ENCODE measurements around the gene TEX54.
"Not testable (repeated sequence)": the region's sequence is repeated elsewhere in the genome, so short reads cannot be mapped to it uniquely, and the experiment has no call there.

TEX54 gene

GRCh38 chr11:62839050-62839945, 6.7 kb upstream of the TEX54 start, which contains the start of gene WDR74:
Gene WDR74 (minus strand): TSS chr11:62839590. CDS start chr11:62839570, 20 bp downstream.
- DNase-seq, result peak; percentile 43 to 99 (median 90)

GRCh38 chr11:62835336-62835735, 2.7 kb upstream of the TEX54 start:
- no peak for DNase-seq

- DNase-seq, result peak; percentile 93 to 100 (median 99)
These were observed 913 bp downstream of the TEX54 start, which contains the start of gene STX5 for GRCh38 chr11:62831520-62832335. Gene STX5 (minus strand): TSS chr11:62832051. CDS start chr11:62831243, 808 bp downstream.

GRCh38 chr11:62830904-62831519, 1.6 kb downstream of the TEX54 start:
- DNase-seq, result peak in 4 of 58 donors; percentile 16 to 52 (median 32)

- DNase-seq, result not testable (repeated sequence)
These were observed 4.5 kb downstream of the TEX54 start for GRCh38 chr11:62828130-62828529.

- DNase-seq, result no peak
These were observed 9.0 kb downstream of the TEX54 start for GRCh38 chr11:62823677-62824076.

- DNase-seq, result no peak
These were observed 15.5 kb downstream of the TEX54 start for GRCh38 chr11:62817129-62817528.

- DNase-seq, result no peak
These were observed 16.1 kb downstream of the TEX54 start for GRCh38 chr11:62816557-62816956.

GRCh38 chr11:62811659-62812058, 21.0 kb downstream of the TEX54 start:
- no peak for DNase-seq

- DNase-seq, result no peak
These were observed 21.9 kb downstream of the TEX54 start for GRCh38 chr11:62810748-62811147.

GRCh38 chr11:62806611-62807121, 26.0 kb downstream of the TEX54 start:
- peak in 3 of 58 donors; percentile 4 to 32 (median 12) for DNase-seq

GRCh38 chr11:62805961-62806441, 26.6 kb downstream of the TEX54 start:
- peak in 2 of 58 donors; percentile 6 to 17 for DNase-seq

- DNase-seq, result peak; percentile 46 to 96 (median 92)
These were observed 27.4 kb downstream of the TEX54 start, which contains the start of gene NXF1 for GRCh38 chr11:62805076-62805892. Gene NXF1 (minus strand): TSS chr11:62805440. CDS start chr11:62805356, 84 bp downstream.

GRCh38 chr11:62804310-62805075, 28.1 kb downstream of the TEX54 start:
- peak in 2 of 58 donors; percentile 13 to 44 for DNase-seq

- DNase-seq, result no peak
These were observed 31.6 kb downstream of the TEX54 start for GRCh38 chr11:62801071-62801470.

- DNase-seq, result no peak
These were observed 33.2 kb downstream of the TEX54 start for GRCh38 chr11:62799486-62799885.

- DNase-seq, result no peak
These were observed 36.4 kb downstream of the TEX54 start for GRCh38 chr11:62796281-62796680.

- DNase-seq, result no peak
These were observed 38.4 kb downstream of the TEX54 start for GRCh38 chr11:62794201-62794775.

- peak in 2 of 58 donors; percentile 33 to 52 for DNase-seq
These were observed 40.5 kb downstream of the TEX54 start for GRCh38 chr11:62792202-62792575.

All from anterior cingulate cortex (tissue), 58 donors.